Loucy (cell line): Measurements from ENCODE around the gene PPARGC1A.

Experiments
- H2AFZ ChIP-seq: fragments of 200-600 bp; sonication (generic); 2 replicates; pipeline ENCODE4 v1.6.0; 2016; ENCODE audit warnings: antibody characterized with exemption, mild to moderate bottlenecking, low read length, moderate library complexity
- H3F3A ChIP-seq: fragments of 200-600 bp; 2 replicates; pipeline ENCODE4 v1.6.0; 2016; ENCODE audit warnings: antibody characterized with exemption, low read depth, mild to moderate bottlenecking
- H3K27me3 ChIP-seq: fragments of 200-600 bp; sonication (generic); 2 replicates; pipeline ENCODE4 v1.6.1; 2014; ENCODE audit warnings: low read length, mild to moderate bottlenecking; ENCODE audit not compliant: insufficient read depth, poor library complexity, severe bottlenecking
- H3K36me3 ChIP-seq: fragments of 200-600 bp; sonication (generic); 2 replicates; pipeline ENCODE4 v1.6.1; 2016; ENCODE audit warnings: low read length; ENCODE audit not compliant: insufficient read depth
- H3K4me1 ChIP-seq: fragments of 200-600 bp; sonication (generic); 2 replicates; pipeline ENCODE4 v1.5.1; 2014; ENCODE audit warnings: low read length, mild to moderate bottlenecking; ENCODE audit not compliant: insufficient read depth, poor library complexity, severe bottlenecking
- H3K4me2 ChIP-seq: fragments of 200-600 bp; sonication (generic); 2 replicates; pipeline ENCODE4 v1.6.0; 2014; ENCODE audit warnings: antibody characterized with exemption, low read length, low read depth, mild to moderate bottlenecking; ENCODE audit not compliant: poor library complexity, severe bottlenecking
- H3K4me3 ChIP-seq: fragments of 200-600 bp; sonication (generic); 2 replicates; pipeline ENCODE4 v1.5.1; 2014; ENCODE audit warnings: low read length, mild to moderate bottlenecking, mixed read lengths; ENCODE audit not compliant: poor library complexity, severe bottlenecking
- H3K79me2 ChIP-seq: fragments of 200-600 bp; sonication (generic); 2 replicates; pipeline ENCODE4 v1.6.1; 2014; ENCODE audit warnings: low read length; ENCODE audit not compliant: insufficient read depth
- H3K9ac ChIP-seq: fragments of 200-600 bp; sonication (generic); 2 replicates; pipeline ENCODE4 v1.6.0; 2014; ENCODE audit warnings: mild to moderate bottlenecking, low read depth, low read length, moderate library complexity; ENCODE audit not compliant: poor library complexity, severe bottlenecking
- H3K9me2 ChIP-seq: fragments of 200-600 bp; sonication (generic); replicated peaks from 2 replicates; pipeline ENCODE4 v1.6.1; 2016; ENCODE audit warnings: low read depth, low read length, mixed read lengths
- H3K9me3 ChIP-seq: fragments of 200-600 bp; sonication (generic); 2 replicates; pipeline ENCODE4 v1.6.1; 2014; ENCODE audit warnings: mild to moderate bottlenecking, antibody characterized with exemption, low read length, low read depth; ENCODE audit not compliant: insufficient read depth
- H4K20me1 ChIP-seq: fragments of 200-600 bp; sonication (generic); 2 replicates; pipeline ENCODE4 v1.6.0; 2014; ENCODE audit warnings: antibody characterized with exemption, low read length, mild to moderate bottlenecking; ENCODE audit not compliant: insufficient read depth, poor library complexity, severe bottlenecking
- EZH2phosphoT487 ChIP-seq: fragments of 200-600 bp; IDR thresholded peaks from 2 replicates; pipeline ENCODE4 v1.6.1; 2018; ENCODE audit warnings: antibody characterized with exemption, mild to moderate bottlenecking, moderate library complexity, borderline replicate concordance
- TF ChIP-seq, protein P1 (sequence below): fragments of 200-600 bp; sonication (generic); conservative IDR thresholded peaks from 2 replicates; pipeline ENCODE4 v1.5.1; 2014; ENCODE audit warnings: mild to moderate bottlenecking, antibody characterized with exemption, low read length

Gene PPARGC1A

DNA sequence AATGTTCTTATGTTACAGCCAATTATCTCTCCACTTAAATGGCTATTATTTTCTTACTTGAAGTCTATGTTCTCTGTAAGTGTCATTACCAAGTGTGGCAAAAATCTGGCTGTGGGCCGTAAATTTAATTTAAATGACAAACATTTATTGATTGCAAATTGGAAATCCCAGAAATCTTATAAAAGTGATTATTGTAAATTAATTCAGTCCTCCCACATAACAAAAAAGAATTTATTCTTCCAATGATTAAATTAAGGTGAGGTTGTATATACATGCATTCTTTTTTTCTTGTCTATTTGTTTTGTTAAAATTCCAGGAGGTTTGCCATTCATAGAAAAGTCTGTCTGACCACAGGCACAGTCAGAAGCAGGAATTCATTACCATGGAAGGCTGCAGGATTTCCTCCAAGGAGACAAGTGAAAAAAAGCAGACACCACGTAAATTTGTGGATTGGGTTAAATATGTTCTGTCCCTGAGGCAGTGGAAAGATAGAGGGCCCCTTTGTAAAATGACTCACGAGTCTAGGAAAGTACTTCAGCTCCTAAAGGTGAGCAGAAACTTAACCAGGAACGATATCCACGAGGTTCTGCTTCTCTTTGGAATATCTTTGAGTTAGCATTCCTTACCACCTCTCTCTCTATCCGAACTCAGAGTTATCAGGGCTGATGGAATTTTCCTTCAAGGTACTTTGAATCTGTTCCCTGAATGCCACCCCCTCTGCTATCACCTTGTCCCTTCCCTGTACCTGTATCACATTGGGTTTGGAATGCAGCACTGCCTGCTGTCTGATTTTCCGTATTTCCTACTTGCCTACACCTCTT is 10.7 kb downstream of the PPARGC1A start:
- TF ChIP-seq, protein P1, sequence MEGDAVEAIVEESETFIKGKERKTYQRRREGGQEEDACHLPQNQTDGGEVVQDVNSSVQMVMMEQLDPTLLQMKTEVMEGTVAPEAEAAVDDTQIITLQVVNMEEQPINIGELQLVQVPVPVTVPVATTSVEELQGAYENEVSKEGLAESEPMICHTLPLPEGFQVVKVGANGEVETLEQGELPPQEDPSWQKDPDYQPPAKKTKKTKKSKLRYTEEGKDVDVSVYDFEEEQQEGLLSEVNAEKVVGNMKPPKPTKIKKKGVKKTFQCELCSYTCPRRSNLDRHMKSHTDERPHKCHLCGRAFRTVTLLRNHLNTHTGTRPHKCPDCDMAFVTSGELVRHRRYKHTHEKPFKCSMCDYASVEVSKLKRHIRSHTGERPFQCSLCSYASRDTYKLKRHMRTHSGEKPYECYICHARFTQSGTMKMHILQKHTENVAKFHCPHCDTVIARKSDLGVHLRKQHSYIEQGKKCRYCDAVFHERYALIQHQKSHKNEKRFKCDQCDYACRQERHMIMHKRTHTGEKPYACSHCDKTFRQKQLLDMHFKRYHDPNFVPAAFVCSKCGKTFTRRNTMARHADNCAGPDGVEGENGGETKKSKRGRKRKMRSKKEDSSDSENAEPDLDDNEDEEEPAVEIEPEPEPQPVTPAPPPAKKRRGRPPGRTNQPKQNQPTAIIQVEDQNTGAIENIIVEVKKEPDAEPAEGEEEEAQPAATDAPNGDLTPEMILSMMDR: no peak
- no peak for TF ChIP-seq EZH2phosphoT487
- H3K4me3 ChIP-seq: no peak overlapping the region
- no peaks in the 10 kb centered on the region for H3K79me2 ChIP-seq
- H3K4me1 ChIP-seq: no peaks in the 10 kb centered on the region
- H3K9me3 ChIP-seq: no peaks in the 10 kb centered on the region
- no peaks in the 10 kb centered on the region for H3K27me3 ChIP-seq
- no peaks in the 10 kb centered on the region for H3K36me3 ChIP-seq
- H3K9ac ChIP-seq: no peak overlapping the region
- no peaks in the 10 kb centered on the region for H3K9me2 ChIP-seq
- H3F3A ChIP-seq: no peaks in the 10 kb centered on the region
- H2AFZ ChIP-seq: no peak overlapping the region
- no peak overlapping the region for H3K4me2 ChIP-seq
- H4K20me1 ChIP-seq: no peaks in the 10 kb centered on the region

DNA sequence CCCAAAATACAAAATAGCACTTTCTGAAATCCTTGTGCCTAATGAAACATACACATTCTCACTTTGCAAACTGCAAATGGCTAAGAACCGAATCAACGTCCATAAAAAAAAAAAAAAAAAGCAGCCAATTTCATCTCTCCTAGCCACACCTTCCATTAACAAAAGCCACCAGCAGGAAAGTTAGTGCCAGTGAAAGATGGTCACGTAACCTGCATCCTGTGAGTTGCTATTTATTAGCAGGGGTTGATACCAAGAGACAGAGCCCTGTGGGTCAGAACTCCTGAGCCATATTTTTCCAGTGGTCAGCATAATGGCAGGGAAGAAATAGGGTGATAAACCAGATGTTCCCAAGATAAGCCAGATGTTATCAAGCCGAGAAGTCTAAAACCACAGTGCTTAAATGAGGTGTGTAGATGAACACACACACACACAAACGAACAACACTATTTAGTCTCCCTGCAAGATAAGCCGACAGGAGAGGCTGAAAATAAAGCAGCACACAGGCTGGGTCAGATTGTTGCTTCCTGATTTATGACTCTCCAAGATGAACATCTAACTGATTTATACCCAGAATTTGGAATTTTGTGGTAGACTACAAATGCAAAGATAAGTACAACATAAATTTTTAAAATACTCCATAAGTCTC is 11.5 kb downstream of the PPARGC1A start:
- H4K20me1 ChIP-seq: no peaks in the 10 kb centered on the region
- no peaks in the 10 kb centered on the region for H3K79me2 ChIP-seq
- no peaks in the 10 kb centered on the region for H3K9me3 ChIP-seq
- H3K9me2 ChIP-seq: no peaks in the 10 kb centered on the region
- no peaks in the 10 kb centered on the region for H3K4me1 ChIP-seq
- no peak overlapping the region for H3K9ac ChIP-seq
- no peak overlapping the region for H3K4me3 ChIP-seq
- no peak overlapping the region for H3K4me2 ChIP-seq
- H3K36me3 ChIP-seq: no peaks in the 10 kb centered on the region
- TF ChIP-seq, protein P1: no peak
- TF ChIP-seq EZH2phosphoT487: no peak
- H3K27me3 ChIP-seq: no peaks in the 10 kb centered on the region
- no peak overlapping the region for H2AFZ ChIP-seq
- no peaks in the 10 kb centered on the region for H3F3A ChIP-seq

DNA sequence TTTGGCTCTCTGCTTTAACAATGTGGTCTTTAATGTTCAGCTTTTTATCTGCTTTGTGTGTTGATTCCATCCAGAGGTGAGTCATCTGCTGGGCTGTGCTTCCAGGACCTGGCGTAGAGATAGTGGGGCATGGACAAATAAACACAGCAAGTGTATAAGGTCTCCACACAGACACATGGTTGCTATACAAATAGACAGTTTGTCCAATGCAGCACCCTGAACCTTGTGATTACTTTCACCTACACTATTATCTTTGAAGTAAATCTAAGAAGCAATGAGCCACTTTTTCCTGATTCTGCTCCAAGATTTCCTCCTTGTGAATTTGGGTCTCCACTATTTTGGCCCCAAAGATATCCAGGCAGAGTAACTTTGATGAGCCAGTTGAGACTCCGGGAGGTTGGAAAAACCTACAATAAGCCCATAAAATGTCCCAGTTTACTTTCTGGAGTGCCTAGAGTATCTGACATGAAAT is 12.1 kb downstream of the PPARGC1A start:
- H3K9ac ChIP-seq: no peak overlapping the region
- H3K4me1 ChIP-seq: no peaks in the 10 kb centered on the region
- H2AFZ ChIP-seq: no peak overlapping the region
- H4K20me1 ChIP-seq: no peaks in the 10 kb centered on the region
- H3K9me3 ChIP-seq: no peaks in the 10 kb centered on the region
- no peak for TF ChIP-seq EZH2phosphoT487
- TF ChIP-seq, protein P1: no peak
- H3K4me3 ChIP-seq: no peak overlapping the region
- H3K27me3 ChIP-seq: no peaks in the 10 kb centered on the region
- H3K36me3 ChIP-seq: no peaks in the 10 kb centered on the region
- no peak overlapping the region for H3K4me2 ChIP-seq
- no peaks in the 10 kb centered on the region for H3K79me2 ChIP-seq
- H3K9me2 ChIP-seq: no peaks in the 10 kb centered on the region
- no peaks in the 10 kb centered on the region for H3F3A ChIP-seq
